Mononuclear cell (primary cell): ENCODE results near the gene IL5. TPM values are rescaled to one million over a fixed set of nuclear protein-coding genes. Genes with fewer than 3 reads are reported as not detected.
"Not testable (repeated sequence)": the region's sequence is repeated elsewhere in the genome, so short reads cannot be mapped to it uniquely, and the experiment has no call there.

Experiments
- H3K27me3 ChIP-seq: 2 replicates; pipeline ENCODE4 v1.6.0; 2011; ENCODE audit warnings: low read length, control low read depth; ENCODE audit not compliant: insufficient read depth
- H3K4me1 ChIP-seq: 2 replicates; pipeline ENCODE4 v1.5.1; 2011; ENCODE audit warnings: mild to moderate bottlenecking, low read length, control low read depth; ENCODE audit not compliant: insufficient read depth
- H3K4me3 ChIP-seq: 2 replicates; pipeline ENCODE4 v1.5.1; 2011; ENCODE audit warnings: mild to moderate bottlenecking, low read length, moderate library complexity
- H3K9me3 ChIP-seq: 2 replicates; pipeline ENCODE4 v1.5.1; 2011; ENCODE audit warnings: low read depth, mild to moderate bottlenecking, control low read depth, low read length
- total RNA-seq: library from RNA; depleted of rRNA; stranded (reverse); fragments of >200 nt; gene quantifications from one replicate; pipeline ENCODE4 v1.2.3, GENCODE V29; 2012

The IL5 gene
- total RNA-seq = not detected

DNA sequence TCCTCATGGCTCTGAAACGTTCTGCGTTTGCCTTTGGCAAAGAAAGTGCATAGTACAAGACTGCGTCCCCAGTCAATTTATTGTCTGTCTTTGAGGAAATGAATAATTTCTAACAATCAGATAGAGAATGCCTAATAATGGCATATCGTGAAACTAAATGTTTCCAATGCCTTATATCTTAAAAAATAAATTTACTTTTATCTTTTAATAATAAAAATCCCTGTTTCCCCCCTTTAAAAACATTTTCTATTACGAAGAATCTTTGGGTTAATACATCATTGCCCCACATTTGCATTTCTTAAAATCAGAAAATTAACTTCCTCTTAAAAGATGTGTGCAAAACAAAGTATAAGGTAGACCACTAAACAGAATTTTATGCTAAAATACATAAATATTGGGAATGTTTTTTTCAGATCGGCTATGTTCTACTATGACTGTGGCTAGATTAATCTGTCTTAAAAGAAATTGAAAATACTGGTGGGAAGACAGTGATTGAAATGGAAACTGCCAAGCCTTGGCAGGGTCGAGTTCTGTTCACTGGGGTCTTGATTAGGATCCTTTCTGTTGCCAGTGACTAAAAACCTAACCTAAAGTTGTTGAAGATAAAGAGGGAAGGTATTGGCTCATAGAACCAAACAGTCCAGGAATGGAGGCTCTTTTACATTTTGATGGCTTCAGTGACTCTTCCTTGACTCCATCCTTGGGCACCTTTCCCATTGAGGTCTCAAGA, at the start of gene IL5:
TSS of gene IL5 (minus strand) at position 51 of the 730 bp plus-strand sequence. CDS start at position 7, 44 bp downstream.
- Histone ChIP-seq H3K4me1 (no peaks in the 10 kb centered on the region), H3K4me3 (no peak within 1 kb of the TSS), H3K27me3 (no peaks in the 10 kb centered on the region), H3K9me3 (no peaks in the 10 kb centered on the region)

DNA sequence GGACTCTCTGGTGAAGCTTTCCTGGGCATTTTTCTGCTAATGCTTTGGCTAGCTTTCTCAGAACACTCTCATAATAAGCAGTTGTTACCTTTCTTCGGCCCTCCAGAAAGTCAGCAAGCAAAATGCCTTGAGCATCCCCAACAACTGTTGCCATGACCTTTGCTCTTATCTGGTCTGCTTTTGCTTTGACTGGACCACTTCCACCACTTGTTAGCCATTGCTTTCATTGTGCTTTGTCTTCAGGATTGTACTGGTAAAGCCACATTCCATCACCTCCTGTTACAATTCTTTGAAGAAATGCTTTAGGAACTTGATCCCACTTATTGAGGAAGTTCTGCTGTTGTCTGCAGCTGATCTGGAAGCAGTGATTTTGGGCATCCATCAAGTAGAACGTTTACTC, 49.2 kb upstream of the IL5 start:
- Histone ChIP-seq H3K9me3 (no peaks in the 10 kb centered on the region), H3K4me1 (no peaks in the 10 kb centered on the region), H3K27me3 (no peaks in the 10 kb centered on the region), H3K4me3 (no peak overlapping the region)

DNA sequence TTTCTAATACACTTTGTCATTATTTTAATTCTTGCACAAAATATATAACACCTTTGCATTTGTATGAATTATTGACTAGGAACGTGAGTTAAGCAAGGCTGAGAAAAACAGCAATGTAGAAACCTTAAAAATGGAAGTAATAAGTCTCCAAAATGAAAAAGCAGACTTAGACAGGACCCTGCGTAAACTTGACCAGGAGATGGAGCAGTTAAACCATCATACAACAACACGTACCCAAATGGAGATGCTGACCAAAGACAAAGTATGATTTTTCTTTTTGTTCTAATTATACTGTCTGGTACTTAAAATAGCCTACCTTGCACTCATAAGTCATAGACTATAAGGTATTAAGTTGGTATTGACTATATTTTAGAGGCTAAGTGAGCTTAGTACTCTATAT, 47.8 kb upstream of the IL5 start:
- Histone ChIP-seq H3K9me3 (no peaks in the 10 kb centered on the region), H3K27me3 (no peaks in the 10 kb centered on the region), H3K4me1 (no peaks in the 10 kb centered on the region), H3K4me3 (no peak overlapping the region)

DNA sequence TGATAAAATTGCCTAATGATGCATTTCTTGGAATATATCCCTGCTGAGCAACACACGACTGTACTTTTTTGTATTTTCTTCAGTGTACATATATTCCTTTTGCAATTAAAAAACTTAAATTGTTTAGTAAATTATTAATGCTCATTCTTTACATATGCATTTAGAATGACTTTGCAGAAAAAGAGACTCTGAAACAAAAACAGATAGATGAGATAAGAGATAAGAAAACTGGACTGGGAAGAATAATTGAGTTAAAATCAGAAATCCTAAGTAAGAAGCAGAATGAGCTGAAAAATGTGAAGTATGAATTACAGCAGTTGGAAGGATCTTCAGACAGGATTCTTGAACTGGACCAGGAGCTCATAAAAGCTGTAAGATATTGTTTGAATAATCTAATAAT, 46.1 kb upstream of the IL5 start:
- no peaks in the 10 kb centered on the region for H3K4me1 ChIP-seq
- H3K9me3 ChIP-seq = no peaks in the 10 kb centered on the region
- no peaks in the 10 kb centered on the region for H3K27me3 ChIP-seq
- H3K4me3 ChIP-seq = no peak overlapping the region

DNA sequence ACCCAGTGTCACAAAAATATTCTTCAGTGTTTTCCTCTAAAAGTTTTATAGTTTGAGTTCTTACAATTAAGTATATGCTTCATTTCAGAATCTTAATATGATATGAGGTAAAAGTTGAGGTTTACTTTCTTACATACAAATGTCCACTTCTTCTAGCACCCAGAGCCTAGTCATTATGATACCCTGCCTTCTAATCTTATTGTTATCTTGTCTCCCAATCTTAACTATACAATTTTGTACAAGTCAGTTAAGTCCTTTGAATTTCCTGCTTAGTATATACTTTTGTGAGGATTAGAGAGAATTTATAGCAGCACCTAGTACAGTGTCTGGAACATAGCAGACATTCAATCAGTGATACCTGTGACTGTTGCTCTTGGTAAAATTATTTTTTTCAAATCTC, 42.7 kb upstream of the IL5 start:
- H3K27me3 ChIP-seq = no peaks in the 10 kb centered on the region

DNA sequence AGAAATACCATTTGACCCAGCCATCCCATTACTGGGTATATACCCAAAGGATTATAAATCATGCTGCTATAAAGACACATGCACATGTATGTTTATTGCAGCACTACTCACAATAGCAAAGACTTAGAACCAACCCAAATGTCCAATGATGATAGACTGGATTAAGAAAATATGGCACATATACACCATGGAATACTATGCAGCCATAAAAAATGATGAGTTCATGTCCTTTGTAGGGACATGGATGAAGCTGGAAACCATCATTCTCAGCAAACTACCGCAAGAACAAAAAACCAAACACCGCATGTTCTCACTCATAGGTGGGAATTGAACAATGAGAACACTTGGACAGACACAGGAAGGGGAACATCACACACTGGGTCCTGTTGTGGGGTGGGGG, 41.2 kb upstream of the IL5 start:
- not testable (repeated sequence) for H3K4me1 ChIP-seq, H3K27me3 ChIP-seq, H3K4me3 ChIP-seq, H3K9me3 ChIP-seq

More for the DNA sequence above, 42.7 kb upstream of the IL5 start:
- H3K4me3 ChIP-seq = no peak overlapping the region
- no peaks in the 10 kb centered on the region for H3K9me3 ChIP-seq
- H3K4me1 ChIP-seq = no peaks in the 10 kb centered on the region

DNA sequence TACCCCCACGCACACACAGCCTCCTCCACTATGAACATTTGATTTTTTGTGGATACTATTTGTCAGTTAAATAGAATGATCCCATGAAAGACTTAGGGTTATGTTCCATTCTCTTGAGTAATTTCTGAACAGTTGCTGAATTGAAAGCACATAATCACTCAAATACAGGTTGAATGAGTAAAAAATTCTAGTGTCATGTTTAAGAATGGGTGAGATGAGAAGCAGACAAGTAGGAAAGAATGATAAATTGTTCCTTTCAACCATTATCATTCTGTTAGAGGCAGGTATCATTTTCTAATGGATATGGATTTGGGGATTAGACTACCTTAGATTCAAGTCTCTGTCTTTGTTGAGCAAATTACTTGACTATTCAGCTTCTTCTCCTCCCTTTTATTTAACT, 32.8 kb upstream of the IL5 start:
- H3K4me1 ChIP-seq = no peaks in the 10 kb centered on the region
- H3K27me3 ChIP-seq = no peaks in the 10 kb centered on the region
- H3K9me3 ChIP-seq = no peaks in the 10 kb centered on the region
- H3K4me3 ChIP-seq = no peak overlapping the region

DNA sequence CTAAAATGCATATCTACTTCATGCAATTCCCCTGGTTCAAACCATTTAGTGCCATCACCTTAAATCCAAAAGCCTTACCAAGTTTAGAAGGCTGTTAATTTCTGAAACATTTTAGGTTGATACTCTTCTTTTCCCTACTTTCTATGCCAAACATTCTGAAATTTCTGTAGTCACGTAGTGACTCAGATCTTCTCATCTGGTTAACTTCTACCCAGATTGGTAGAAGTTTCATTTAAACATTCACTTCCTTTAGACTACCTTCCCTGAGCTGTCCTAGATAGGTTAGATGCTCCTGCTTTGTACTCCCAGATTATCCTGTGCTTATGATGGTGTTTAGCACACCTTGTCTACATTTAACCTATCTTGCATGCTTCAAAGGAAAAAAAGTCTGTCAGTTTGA, 23.3 kb upstream of the IL5 start:
- Histone ChIP-seq H3K9me3 (peaks cover 9% of the 10 kb centered on the region), H3K4me1 (no peaks in the 10 kb centered on the region), H3K27me3 (no peaks in the 10 kb centered on the region), H3K4me3 (no peak overlapping the region)

DNA sequence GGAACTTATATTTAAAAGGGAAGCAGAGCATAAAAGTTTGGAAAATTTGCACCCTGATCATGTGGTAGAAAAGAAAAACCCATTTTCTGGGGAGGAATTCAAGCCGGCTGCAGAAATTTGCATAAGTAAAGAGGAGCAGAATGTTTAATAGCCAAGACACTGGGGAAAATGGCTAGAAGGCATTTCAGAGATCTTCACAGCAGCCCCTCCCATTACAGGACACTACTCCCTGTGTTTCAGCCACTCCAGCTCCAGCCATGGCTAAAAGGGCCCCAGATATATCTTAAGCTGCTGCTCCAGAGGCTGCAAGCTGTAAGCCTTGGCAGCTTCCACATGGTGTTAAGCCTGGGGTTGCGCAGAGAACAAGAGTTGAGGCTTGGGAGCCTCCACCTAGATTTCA, 21.2 kb upstream of the IL5 start:
- H3K27me3 ChIP-seq, H3K4me3 ChIP-seq, H3K9me3 ChIP-seq, H3K4me1 ChIP-seq: not testable (repeated sequence)

DNA sequence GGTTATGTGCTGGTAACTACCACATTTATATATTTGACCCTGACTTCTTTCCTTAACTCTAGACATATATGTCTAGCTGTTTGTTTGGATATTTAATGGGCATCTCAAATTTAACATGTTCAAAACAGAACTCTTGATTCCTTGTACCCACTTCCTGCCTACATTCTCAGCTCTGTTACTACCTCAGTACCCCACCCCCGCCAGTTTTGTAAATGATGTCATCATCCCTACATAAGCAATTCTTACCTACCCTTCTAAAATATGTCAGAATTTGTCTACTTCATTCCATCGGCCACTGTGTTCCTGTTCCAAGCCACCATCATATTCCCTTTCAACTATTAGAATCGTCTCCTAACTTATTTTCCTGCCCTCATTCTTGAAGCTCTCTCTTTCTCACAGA, 18.3 kb upstream of the IL5 start:
- Histone ChIP-seq H3K9me3 (peaks cover 9% of the 10 kb centered on the region), H3K4me3 (no peak overlapping the region), H3K4me1 (peaks cover 15% of the 10 kb centered on the region), H3K27me3 (no peaks in the 10 kb centered on the region)

DNA sequence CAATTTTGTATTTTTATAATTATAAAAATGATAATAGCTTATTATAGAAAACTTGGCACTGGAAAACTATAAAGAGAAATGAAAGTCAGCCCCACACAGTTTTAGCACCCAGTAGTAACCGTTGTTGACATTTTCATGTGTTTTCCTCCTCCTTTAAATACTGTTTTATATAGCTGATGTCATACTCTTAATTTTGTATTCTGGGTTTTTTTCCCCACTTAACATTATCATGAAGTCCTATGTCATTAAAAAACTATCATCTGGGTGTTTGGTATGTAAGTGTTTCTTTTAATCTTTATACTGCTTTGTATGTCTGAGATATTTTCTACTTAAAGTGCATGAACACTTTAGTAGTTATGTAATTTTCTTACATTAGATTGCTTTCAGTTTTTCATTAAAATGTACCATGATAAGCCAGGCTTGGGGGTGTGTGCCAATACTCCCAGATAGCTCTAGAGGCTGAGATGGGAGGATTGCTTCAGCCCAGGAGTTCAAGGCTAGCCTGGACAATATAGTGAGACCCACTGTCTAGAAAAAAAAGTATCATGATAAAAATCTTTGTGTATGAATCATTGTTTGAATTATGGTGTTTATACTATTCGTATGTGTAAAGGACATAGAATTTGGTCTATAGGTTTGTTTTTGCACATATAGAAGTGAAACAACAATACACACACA, 16.2 kb upstream of the IL5 start:
- peaks cover 15% of the 10 kb centered on the region for H3K4me1 ChIP-seq
- H3K9me3 ChIP-seq = peaks cover 7% of the 10 kb centered on the region
- no peaks in the 10 kb centered on the region for H3K27me3 ChIP-seq
- H3K4me3 ChIP-seq = no peak overlapping the region

DNA sequence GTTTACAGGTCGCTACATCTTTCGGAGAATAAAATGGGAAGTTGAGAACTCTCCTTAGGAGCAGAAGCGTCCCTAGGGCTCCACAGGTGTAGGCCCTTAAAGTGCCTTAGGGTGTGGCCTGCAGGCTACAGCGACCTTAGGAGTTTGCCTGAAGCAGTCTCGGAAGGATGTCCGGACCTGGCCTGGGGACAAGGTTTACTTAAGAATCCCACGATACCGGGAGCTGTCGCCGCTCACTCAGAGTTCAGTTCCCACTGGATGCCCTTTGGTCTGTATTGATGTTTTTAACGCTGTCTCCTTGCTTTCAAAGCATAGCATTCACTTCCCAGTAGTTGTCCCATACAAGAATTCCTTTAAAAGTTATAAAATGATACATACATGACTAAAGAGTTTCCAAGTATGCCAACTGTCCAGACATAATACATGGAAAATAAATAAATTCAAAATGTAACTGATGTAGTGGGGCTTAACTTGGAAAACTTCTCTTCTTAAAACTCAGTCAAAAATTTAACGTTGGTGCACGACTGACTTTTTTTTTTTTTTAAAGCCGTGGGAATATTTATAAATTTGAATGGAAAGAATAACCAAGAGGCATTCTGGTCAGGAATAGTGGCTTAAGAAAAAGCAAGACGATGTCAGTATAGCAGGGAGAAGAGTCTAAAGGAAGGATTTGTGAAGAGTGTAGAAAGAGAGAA, 14.3 kb upstream of the IL5 start:
- Histone ChIP-seq H3K27me3 (no peaks in the 10 kb centered on the region), H3K4me1 (peaks cover 15% of the 10 kb centered on the region), H3K9me3 (no peaks in the 10 kb centered on the region), H3K4me3 (peak overlapping the region; percentile 60)

DNA sequence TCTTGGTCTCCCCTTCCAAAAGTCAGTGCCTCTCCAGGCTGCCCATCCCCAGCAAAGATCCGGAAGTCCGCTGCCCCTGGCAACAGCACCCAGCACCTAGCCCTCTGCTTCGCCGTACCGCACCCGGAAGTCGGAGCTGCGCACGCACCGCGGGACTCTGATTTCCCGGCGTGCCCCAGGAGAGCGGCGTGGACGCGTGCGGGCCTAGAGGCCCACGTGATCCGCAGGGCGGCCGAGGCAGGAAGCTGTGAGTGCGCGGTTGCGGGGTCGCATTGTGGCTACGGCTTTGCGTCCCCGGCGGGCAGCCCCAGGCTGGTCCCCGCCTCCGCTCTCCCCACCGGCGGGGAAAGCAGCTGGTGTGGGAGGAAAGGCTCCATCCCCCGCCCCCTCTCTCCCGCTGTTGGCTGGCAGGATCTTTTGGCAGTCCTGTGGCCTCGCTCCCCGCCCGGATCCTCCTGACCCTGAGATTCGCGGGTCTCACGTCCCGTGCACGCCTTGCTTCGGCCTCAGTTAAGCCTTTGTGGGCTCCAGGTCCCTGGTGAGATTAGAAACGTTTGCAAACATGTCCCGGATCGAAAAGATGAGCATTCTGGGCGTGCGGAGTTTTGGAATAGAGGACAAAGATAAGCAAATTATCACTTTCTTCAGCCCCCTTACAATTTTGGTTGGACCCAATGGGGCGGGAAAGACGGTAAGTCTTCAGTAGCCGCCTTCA, 13.6 kb upstream of the IL5 start, which contains the start of gene RAD50:
TSS of gene RAD50 (plus strand) at position 215 of the 715 bp plus-strand sequence. CDS start at position 563, 348 bp downstream.
- H3K4me3 ChIP-seq = peak within 1 kb of the TSS; percentile 60
- H3K27me3 ChIP-seq = no peaks in the 10 kb centered on the region
- no peaks in the 10 kb centered on the region for H3K9me3 ChIP-seq
- H3K4me1 ChIP-seq = peaks cover 15% of the 10 kb centered on the region

DNA sequence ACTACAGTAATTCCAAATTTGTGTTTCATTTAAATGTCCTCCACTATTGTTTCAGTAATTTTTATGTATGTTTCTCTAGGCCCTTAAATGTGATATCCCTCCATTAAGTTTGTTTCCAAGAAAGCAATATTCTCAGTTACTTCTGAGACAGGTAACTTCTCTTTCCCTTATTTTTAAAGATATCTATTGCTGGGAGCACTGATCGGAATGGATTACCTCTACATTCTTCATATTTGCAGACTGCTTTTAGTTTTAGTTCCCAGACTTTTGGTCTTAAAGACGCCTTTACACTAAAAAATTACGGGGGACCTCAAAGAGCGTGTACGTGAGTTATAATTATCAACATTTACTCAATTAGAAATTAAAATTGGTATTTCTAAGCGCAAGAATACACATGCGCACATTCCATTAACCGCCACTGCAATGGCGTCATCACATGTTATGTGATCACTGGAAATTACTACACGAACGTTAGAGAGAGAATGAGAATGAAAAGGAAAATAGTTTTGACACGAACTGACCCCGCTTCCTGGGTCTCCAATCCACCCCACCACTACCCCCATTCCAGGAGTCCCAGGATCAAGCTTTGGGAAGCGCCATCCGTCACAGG, 12.9 kb upstream of the IL5 start:
- Histone ChIP-seq H3K4me3 (peak overlapping the region; percentile 60), H3K9me3 (no peaks in the 10 kb centered on the region), H3K27me3 (no peaks in the 10 kb centered on the region), H3K4me1 (peaks cover 15% of the 10 kb centered on the region)
